GM12874 (cell line): ENCODE results near the gene TENM3.

ENCODE experiments used
- CTCF ChIP-seq: IDR thresholded peaks from 2 replicates; pipeline ENCODE4 v1.5.1; 2011; ENCODE audit warnings: low read depth, mild to moderate bottlenecking, control low read depth, low read length, moderate library complexity; ENCODE audit not compliant: insufficient read depth

The TENM3 gene

GRCh38 chr4:182350041-182350440 lies 106.8 kb downstream of the TENM3 start:
- TF ChIP-seq CTCF = no peak

- no peak for TF ChIP-seq CTCF
Observed at GRCh38 chr4:182351485-182351884, 108.3 kb downstream of the TENM3 start.

DNA sequence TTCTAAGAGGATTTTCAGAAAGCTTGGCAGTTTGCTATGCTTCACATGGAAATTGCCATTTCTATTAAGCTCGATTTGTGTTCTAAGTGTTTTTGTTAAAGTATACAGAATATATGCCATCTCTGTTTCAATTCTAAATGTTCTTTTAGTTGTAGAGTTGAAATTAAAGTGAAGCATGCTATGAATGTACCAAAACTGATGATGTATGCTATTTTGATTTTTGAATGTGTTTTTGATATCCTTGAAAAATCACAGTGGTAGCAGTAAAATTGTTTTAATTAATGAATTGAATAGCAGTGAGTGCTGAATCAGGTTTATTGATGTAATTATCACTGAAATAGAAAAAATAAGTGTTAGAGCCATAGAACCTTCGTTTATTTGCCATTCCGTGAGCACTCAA lies 110.9 kb downstream of the TENM3 start:
- TF ChIP-seq CTCF = no peak

GRCh38 chr4:182354867-182355266 lies 111.7 kb downstream of the TENM3 start:
- TF ChIP-seq CTCF = no peak

DNA sequence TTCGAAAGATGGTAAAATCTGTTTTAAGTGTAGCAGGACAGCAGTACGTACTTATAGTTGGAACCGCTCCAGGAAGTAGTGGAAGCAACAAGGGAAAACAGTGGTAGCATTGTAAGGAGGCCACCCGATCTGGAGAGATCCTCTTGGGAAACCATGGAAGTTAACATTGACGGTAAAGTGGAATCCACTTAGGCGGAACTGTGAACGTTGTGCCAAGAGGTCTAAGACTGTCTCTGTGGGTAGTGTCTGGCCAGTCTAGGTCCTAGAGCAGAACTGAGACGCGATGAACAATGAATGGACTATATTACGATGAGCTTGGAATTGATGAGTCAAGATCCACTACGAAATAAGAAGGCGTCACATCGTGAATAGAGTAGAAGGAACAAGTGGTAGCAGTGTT lies 124.0 kb downstream of the TENM3 start:
- no peak for TF ChIP-seq CTCF

DNA sequence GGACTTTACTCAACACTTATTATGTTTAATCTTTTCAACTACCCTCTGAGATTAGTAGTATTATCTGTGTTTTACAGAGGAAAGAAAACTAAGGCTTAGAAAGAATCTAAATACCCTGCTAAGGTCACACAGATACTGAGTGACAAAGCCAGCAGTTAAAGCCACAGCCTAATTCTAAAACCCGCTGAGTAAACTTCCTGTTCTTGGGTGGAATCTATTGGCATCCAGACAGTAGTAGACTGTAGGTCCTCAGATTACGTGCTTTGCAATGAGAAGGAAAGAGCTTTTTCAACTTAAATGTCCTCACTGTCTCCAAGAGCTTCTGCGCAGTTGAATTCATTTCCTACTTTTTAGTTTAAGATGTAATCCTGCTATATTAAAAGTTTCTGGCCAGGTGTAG lies 126.0 kb downstream of the TENM3 start:
- TF ChIP-seq CTCF = no peak

- TF ChIP-seq CTCF = no peak
Observed at GRCh38 chr4:182370491-182370890, 127.3 kb downstream of the TENM3 start.

- no peak for TF ChIP-seq CTCF
Observed at GRCh38 chr4:182380771-182381181, 137.6 kb downstream of the TENM3 start.
